Activated naive CD8-positive, alpha-beta T cell treated with anti-CD3 and anti-CD28 coated beads for 36 hours (primary cell): ENCODE data around the gene CACNA1G. TPM values are rescaled to one million over a fixed set of nuclear protein-coding genes. Genes with fewer than 3 reads are reported as not detected.

Experiments used
- DNase-seq: peaks from one replicate; pipeline ENCODE4 v3.0.0; 2021
- H3K27ac Mint-ChIP-seq: one replicate; pipeline ENCODE4 v1.8.0; 2022; ENCODE audit warnings: mild to moderate bottlenecking, moderate library complexity, mixed read lengths
- H3K27me3 Mint-ChIP-seq: one replicate; pipeline ENCODE4 v1.8.0; 2022; ENCODE audit warnings: mild to moderate bottlenecking, mixed read lengths
- H3K36me3 Mint-ChIP-seq: one replicate; pipeline ENCODE4 v1.8.0; 2021; ENCODE audit warnings: mild to moderate bottlenecking, mixed read lengths
- H3K4me1 Mint-ChIP-seq: one replicate; pipeline ENCODE4 v1.8.0; 2021; ENCODE audit warnings: mixed read lengths
- H3K4me3 Mint-ChIP-seq: one replicate; pipeline ENCODE4 v1.8.0; 2022; ENCODE audit warnings: mild to moderate bottlenecking, moderate library complexity, mixed read lengths
- H3K9me3 Mint-ChIP-seq: one replicate; pipeline ENCODE4 v1.8.0; 2022; ENCODE audit warnings: mixed read lengths
- total RNA-seq, 2 experiments: library from RNA; stranded (reverse); gene quantifications; one replicate each; pipeline ENCODE4 v1.2.3, GENCODE V29; 2021

Gene CACNA1G
- total RNA-seq, 2 experiments from 2014 or later: 0.06 TPM; not detected in 1

GRCh38 chr17:50668838-50669581 is 108.5 kb downstream of the CACNA1G start:
- no peak overlapping the region for H3K4me3 Mint-ChIP-seq
- DNase-seq: no peak
- H3K4me1 Mint-ChIP-seq: no peaks in the 10 kb centered on the region
- no peaks in the 10 kb centered on the region for H3K27me3 Mint-ChIP-seq
- H3K9me3 Mint-ChIP-seq: no peaks in the 10 kb centered on the region
- H3K36me3 Mint-ChIP-seq: no peaks in the 10 kb centered on the region
- no peak overlapping the region for H3K27ac Mint-ChIP-seq

GRCh38 chr17:50672071-50672470 is 111.6 kb downstream of the CACNA1G start:
- no peak overlapping the region for H3K4me3 Mint-ChIP-seq
- no peak for DNase-seq
- H3K36me3 Mint-ChIP-seq: no peaks in the 10 kb centered on the region
- H3K9me3 Mint-ChIP-seq: no peaks in the 10 kb centered on the region
- no peaks in the 10 kb centered on the region for H3K4me1 Mint-ChIP-seq
- H3K27me3 Mint-ChIP-seq: peaks cover 4% of the 10 kb centered on the region
- H3K27ac Mint-ChIP-seq: no peak overlapping the region

GRCh38 chr17:50672831-50673551 is 112.5 kb downstream of the CACNA1G start:
- Mint-ChIP-seq H3K27me3 (peaks cover 4% of the 10 kb centered on the region), H3K9me3 (no peaks in the 10 kb centered on the region), H3K27ac (no peak overlapping the region), H3K36me3 (no peaks in the 10 kb centered on the region), H3K4me3 (no peak overlapping the region), H3K4me1 (no peaks in the 10 kb centered on the region)
- no peak for DNase-seq

- DNase-seq: no peak
- Mint-ChIP-seq H3K27me3 (peaks cover 4% of the 10 kb centered on the region), H3K36me3 (no peaks in the 10 kb centered on the region), H3K4me3 (no peak overlapping the region), H3K9me3 (no peaks in the 10 kb centered on the region), H3K4me1 (no peaks in the 10 kb centered on the region), H3K27ac (no peak overlapping the region)
Observed at GRCh38 chr17:50675190-50675589, 114.7 kb downstream of the CACNA1G start.

GRCh38 chr17:50675627-50676026 is 115.1 kb downstream of the CACNA1G start:
- no peak overlapping the region for H3K27ac Mint-ChIP-seq
- DNase-seq: no peak
- peaks cover 7% of the 10 kb centered on the region for H3K27me3 Mint-ChIP-seq
- no peak overlapping the region for H3K4me3 Mint-ChIP-seq
- no peaks in the 10 kb centered on the region for H3K4me1 Mint-ChIP-seq
- H3K36me3 Mint-ChIP-seq: no peaks in the 10 kb centered on the region
- no peaks in the 10 kb centered on the region for H3K9me3 Mint-ChIP-seq

- no peak for DNase-seq
- no peak overlapping the region for H3K27ac Mint-ChIP-seq
- no peak overlapping the region for H3K4me3 Mint-ChIP-seq
- peaks cover 3% of the 10 kb centered on the region for H3K4me1 Mint-ChIP-seq
- no peaks in the 10 kb centered on the region for H3K9me3 Mint-ChIP-seq
- peaks cover 11% of the 10 kb centered on the region for H3K27me3 Mint-ChIP-seq
- H3K36me3 Mint-ChIP-seq: no peaks in the 10 kb centered on the region
Observed at GRCh38 chr17:50676065-50676975, 115.8 kb downstream of the CACNA1G start.

Other genes with a start within 250 kb of the CACNA1G start
- gene XYLT2, start 214.6 kb upstream of the CACNA1G start, total RNA-seq: 10 to 100 TPM; 17.7 to 19.6 TPM
- 10 to 100 TPM; 72.1 to 75.1 TPM for gene MRPL27, start 187.5 kb upstream of the CACNA1G start, total RNA-seq
- 10 to 100 TPM; 34.0 to 34.4 TPM for gene EME1, start 187.5 kb upstream of the CACNA1G start, total RNA-seq
- gene LRRC59, start 163.2 kb upstream of the CACNA1G start, total RNA-seq: 100 to 1,000 TPM; 110 to 112 TPM
- gene ACSF2, start 134.5 kb upstream of the CACNA1G start, total RNA-seq: 1 to 10 TPM; 9.2 to 9.7 TPM
- gene CHAD, start 91.8 kb upstream of the CACNA1G start, total RNA-seq: not detected
- gene RSAD1, start 81.9 kb upstream of the CACNA1G start, total RNA-seq: 10 to 100 TPM; 36.5 to 37.0 TPM
- gene MYCBPAP, start 52.3 kb upstream of the CACNA1G start, total RNA-seq: 1 to 10 TPM in 1 of 2 experiments, under 1 TPM in 1; 0.56 to 1.1 TPM
- gene EPN3, start 28.0 kb upstream of the CACNA1G start, total RNA-seq: not detected
- gene SPATA20, start 13.5 kb upstream of the CACNA1G start, total RNA-seq: 10 to 100 TPM; 32.4 to 36.3 TPM
- not detected for gene ABCC3, start 74.2 kb downstream of the CACNA1G start, total RNA-seq
- 10 to 100 TPM; 39.5 to 40.2 TPM for gene ANKRD40, start 147.2 kb downstream of the CACNA1G start, total RNA-seq
- 100 to 1,000 TPM; 108 to 116 TPM for gene LUC7L3, start 158.9 kb downstream of the CACNA1G start, total RNA-seq
- gene ANKRD40CL, start 206.8 kb downstream of the CACNA1G start, total RNA-seq: not detected